Melanocyte of skin (primary cell): Measurements from ENCODE around the gene OLIG2. TPM values are rescaled to one million over a fixed set of nuclear protein-coding genes. Genes with fewer than 3 reads are reported as not detected.

ENCODE experiments used
- total RNA-seq, 2 donors: library from RNA; depleted of rRNA; stranded (reverse); fragments of >200 nt; gene quantifications; 2 replicates each; pipeline ENCODE4 v1.2.3, GENCODE V29; 2012

Gene OLIG2
- total RNA-seq: not detected

GRCh38 chr21:33025489-33026442 is at the start of gene OLIG2:
Gene OLIG2 (plus strand): TSS chr21:33025935. CDS start chr21:33026863, 928 bp downstream.

GRCh38 chr21:33069994-33070743 is 44.4 kb downstream of the OLIG2 start, which contains the start of gene OLIG1:
Gene OLIG1 (plus strand): TSS chr21:33070141. CDS start chr21:33070247, 106 bp downstream.

Other genes with a start within 250 kb of the OLIG2 start
- not detected for gene OLIG1, start 44.2 kb downstream of the OLIG2 start, total RNA-seq
- 1 to 10 TPM; 6.2 to 7.0 TPM for gene IFNAR2, start 204.0 kb downstream of the OLIG2 start, total RNA-seq
- gene IL10RB, start 240.4 kb downstream of the OLIG2 start, total RNA-seq: 10 to 100 TPM; 35.8 to 43.0 TPM